ENCODE measurements around the gene STAT4. TPM values are rescaled to one million over a fixed set of nuclear protein-coding genes. Genes with fewer than 3 reads are reported as not detected.

The STAT4 gene
- 3.5 to 5.2 TPM (median 4.5 TPM) in 5 replicates for total RNA-seq (2022; extraction: Qiagen RNA extraction)

GRCh38 chr2:191150600-191151330 lies at the start of gene STAT4:
TSS of gene STAT4 (minus strand) at chr2:191150994. CDS start at chr2:191148203, 2,791 bp downstream.

GRCh38 chr2:191013932-191014652 lies 136.7 kb downstream of the STAT4 start, which contains the start of gene STAT1:
TSS of gene STAT1 (minus strand) at chr2:191014171. CDS start at chr2:191010003, 4,168 bp downstream.

Other genes with a start within 250 kb of the STAT4 start
- gene STAT1, start 136.8 kb downstream of the STAT4 start, total RNA-seq (2022; extraction: Qiagen RNA extraction), result 48.6 to 60.2 TPM (median 52.7 TPM) in 5 replicates
- 42.4 to 64.3 TPM (median 44.8 TPM) in 5 replicates for gene MYO1B, start 94.4 kb upstream of the STAT4 start, total RNA-seq (2022; extraction: Qiagen RNA extraction)

All from A549 treated with AZD2906 at 1 μM for 4 hours (cell line).